K562 (cell line): ENCODE measurements around the gene BIRC3. TPM values are rescaled to one million over a fixed set of nuclear protein-coding genes. Genes with fewer than 3 reads are reported as not detected.

Experiments
- BACH1 ChIP-seq: fragments of 200-800 bp; sonication (Bioruptor generic); IDR thresholded peaks from 2 replicates; pipeline ENCODE4 v1.6.1; 2016; ENCODE audit warnings: missing genetic modification characterization, missing compliant biosample characterization
- CBFA2T3 ChIP-seq: fragments of 450-650 bp; IDR thresholded peaks from 2 replicates; pipeline ENCODE4 v1.6.1; 2017
- GABPA ChIP-seq: fragments of 200-800 bp; sonication (Bioruptor generic); conservative IDR thresholded peaks from 2 replicates; pipeline ENCODE4 v1.6.1; 2016; ENCODE audit warnings: low read depth, missing genetic modification characterization, missing compliant biosample characterization
- HDAC1 ChIP-seq, 2 experiments: fragments of 450-650 bp; IDR thresholded peaks; 2 replicates each; pipeline ENCODE4 v1.6.1; 2016 to 2017; ENCODE audit warnings: inconsistent platforms in 1 of 2, mild to moderate bottlenecking in 1 of 2, moderate library complexity in 1 of 2
- NCOA1 ChIP-seq: fragments of 450-650 bp; IDR thresholded peaks from 2 replicates; pipeline ENCODE4 v1.6.1; 2016; ENCODE audit warnings: low read depth
- NCOA4 ChIP-seq: fragments of 450-650 bp; IDR thresholded peaks from 2 replicates; pipeline ENCODE4 v1.6.1; 2018; ENCODE audit warnings: mild to moderate bottlenecking; ENCODE audit not compliant: partially characterized antibody
- NFXL1 ChIP-seq: fragments of 450-650 bp; formaldehyde crosslinking; IDR thresholded peaks from 2 replicates; pipeline ENCODE4 v1.4.0; 2021; ENCODE audit warnings: mild to moderate bottlenecking
- PHTF2 ChIP-seq: fragments of 250-450 bp; sonication (Bioruptor Pico); IDR thresholded peaks from 2 replicates; pipeline ENCODE4 v1.5.0; 2021; ENCODE audit warnings: mild to moderate bottlenecking
- RBFOX2 ChIP-seq: fragments of 200-400 bp; formaldehyde crosslinking; IDR thresholded peaks from 2 replicates; pipeline ENCODE4 v1.6.1; 2017; ENCODE audit warnings: low read depth, mild to moderate bottlenecking, low read length, moderate library complexity
- SNRNP70 ChIP-seq: fragments of 200-400 bp; formaldehyde crosslinking; optimal IDR thresholded peaks from 2 replicates; pipeline ENCODE3; 2017; ENCODE audit warnings: low read depth, low read length
- ZC3H8 ChIP-seq: fragments of 450-650 bp; IDR thresholded peaks from 2 replicates; pipeline ENCODE4 v1.6.1; 2017
- ZFP1 ChIP-seq: fragments of 450-650 bp; formaldehyde crosslinking; IDR thresholded peaks from 2 replicates; pipeline ENCODE4 v1.4.0; 2020; ENCODE audit warnings: mild to moderate bottlenecking, mixed read lengths
- ZFP30 ChIP-seq: fragments of 250-450 bp; sonication (Bioruptor Pico); IDR thresholded peaks from 2 replicates; pipeline ENCODE4 v1.8.0; 2022; ENCODE audit warnings: moderate library complexity, mild to moderate bottlenecking, inconsistent platforms, borderline replicate concordance
- ZNF316 ChIP-seq: fragments of 450-650 bp; IDR thresholded peaks from 2 replicates; pipeline ENCODE4 v1.6.1; 2016
- polyA plus RNA-seq, 8 experiments: library from polyadenylated mRNA; depleted of rRNA in 4 of 8; stranded (reverse) in 5 of 8; unstranded in 3 of 8; fragments of >200 nt; fragmentation: Nextera tagmentation in 2 of 8; fragmentation: Illumina TruSeq in 1 of 8; extraction: Ambion mirVana in 2 of 8; extraction: Trizol in 1 of 8; gene quantifications; 2 replicates each; pipeline versions ENCODE4 v1.2.1 to v1.2.3, GENCODE V29; 2011 to 2014; ENCODE audit warnings: inconsistent platforms in 1 of 8, missing spikeins in 1 of 8
- total RNA-seq, 7 experiments: library from RNA; depleted of rRNA in 6 of 7; stranded (reverse); fragments of >200 nt in 6 of 7; fragmentation: Illumina TruSeq in 2 of 7; extraction: Trizol in 2 of 7; gene quantifications; 2 replicates each; pipeline versions ENCODE4 v1.2.1 to v1.2.3, GENCODE V29; 2011 to 2021; ENCODE audit warnings: low replicate concordance in 1 of 7
- TF ChIP-seq, protein P1 (sequence below): fragments of 450-650 bp; IDR thresholded peaks from 2 replicates; pipeline ENCODE4 v1.6.1; 2016; ENCODE audit warnings: antibody characterized with exemption
- TF ChIP-seq, protein P2 (sequence below): fragments of 150-350 bp; conservative IDR thresholded peaks from 2 replicates; pipeline ENCODE4 v1.6.1; 2014; ENCODE audit warnings: low read length
- TF ChIP-seq, protein P3 (sequence below): fragments of 250-450 bp; sonication (Bioruptor Pico); IDR thresholded peaks from 2 replicates; pipeline ENCODE4 v1.8.0; 2021; ENCODE audit warnings: mild to moderate bottlenecking, moderate library complexity
- TF ChIP-seq, protein P4 (sequence below): fragments of 250-450 bp; sonication (Bioruptor Pico); IDR thresholded peaks from 2 replicates; pipeline ENCODE4 v1.4.0; 2020; ENCODE audit warnings: borderline replicate concordance
- TF ChIP-seq, protein P5 (sequence below): fragments of 450-650 bp; IDR thresholded peaks from 2 replicates; pipeline ENCODE4 v1.6.1; 2018; ENCODE audit warnings: mild to moderate bottlenecking, low read depth; ENCODE audit not compliant: partially characterized antibody

The BIRC3 gene
- total and polyA plus RNA-seq, 9 of the 15 experiments (the other 6 are each of a cell fraction or from before 2014, with no cell fraction given): 0.08 to 0.42 (median 0.18) TPM

DNA sequence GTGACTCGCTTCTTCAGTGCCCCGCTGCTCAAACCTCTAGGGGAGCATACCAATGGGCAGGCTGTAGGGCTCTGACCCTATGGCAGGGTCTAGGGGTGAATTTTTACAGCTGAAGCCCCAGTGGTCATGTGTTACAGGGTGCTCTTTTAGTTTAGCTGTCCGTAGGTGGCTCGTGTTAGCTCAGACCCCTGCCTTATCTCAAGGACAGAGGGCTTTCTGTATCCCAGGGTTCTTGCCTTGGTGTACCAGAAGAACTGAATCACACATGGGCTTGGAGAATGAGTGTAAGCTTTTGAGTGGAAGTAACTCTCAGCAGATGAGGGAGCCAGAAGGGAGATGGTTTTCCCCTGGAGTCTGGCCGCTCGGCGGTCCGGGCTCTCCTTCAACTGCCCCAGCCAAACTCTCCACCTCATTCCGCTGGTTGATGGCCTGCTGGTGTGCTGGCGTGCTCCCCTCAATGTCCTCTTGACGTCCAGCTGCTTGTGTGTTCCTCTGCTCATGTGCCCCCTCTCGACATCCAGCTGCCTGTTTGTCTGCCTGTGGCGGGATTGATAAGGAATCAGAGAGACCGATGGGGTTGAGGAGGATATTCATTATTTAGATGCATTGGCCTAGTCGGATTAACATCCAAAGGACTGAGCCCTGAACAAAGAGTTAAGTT, 67.3 kb downstream of the BIRC3 start (continued):
- TF ChIP-seq, protein P1, sequence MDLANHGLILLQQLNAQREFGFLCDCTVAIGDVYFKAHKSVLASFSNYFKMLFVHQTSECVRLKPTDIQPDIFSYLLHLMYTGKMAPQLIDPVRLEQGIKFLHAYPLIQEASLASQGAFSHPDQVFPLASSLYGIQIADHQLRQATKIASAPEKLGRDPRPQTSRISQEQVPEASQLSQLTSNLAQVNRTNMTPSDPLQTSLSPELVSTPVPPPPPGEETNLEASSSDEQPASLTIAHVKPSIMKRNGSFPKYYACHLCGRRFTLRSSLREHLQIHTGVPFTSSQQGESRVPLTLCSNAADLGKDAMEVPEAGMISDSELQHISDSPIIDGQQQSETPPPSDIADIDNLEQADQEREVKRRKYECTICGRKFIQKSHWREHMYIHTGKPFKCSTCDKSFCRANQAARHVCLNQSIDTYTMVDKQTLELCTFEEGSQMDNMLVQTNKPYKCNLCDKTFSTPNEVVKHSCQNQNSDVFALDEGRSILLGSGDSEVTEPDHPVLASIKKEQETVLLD: no peak
- TF ChIP-seq RBFOX2: peak; percentile 41; the same call in 1 of the 2 replicates
- no peak for TF ChIP-seq BACH1 (tag)
- no peak for TF ChIP-seq GABPA (tag)
- TF ChIP-seq ZNF316: no peak
- TF ChIP-seq, protein P2, sequence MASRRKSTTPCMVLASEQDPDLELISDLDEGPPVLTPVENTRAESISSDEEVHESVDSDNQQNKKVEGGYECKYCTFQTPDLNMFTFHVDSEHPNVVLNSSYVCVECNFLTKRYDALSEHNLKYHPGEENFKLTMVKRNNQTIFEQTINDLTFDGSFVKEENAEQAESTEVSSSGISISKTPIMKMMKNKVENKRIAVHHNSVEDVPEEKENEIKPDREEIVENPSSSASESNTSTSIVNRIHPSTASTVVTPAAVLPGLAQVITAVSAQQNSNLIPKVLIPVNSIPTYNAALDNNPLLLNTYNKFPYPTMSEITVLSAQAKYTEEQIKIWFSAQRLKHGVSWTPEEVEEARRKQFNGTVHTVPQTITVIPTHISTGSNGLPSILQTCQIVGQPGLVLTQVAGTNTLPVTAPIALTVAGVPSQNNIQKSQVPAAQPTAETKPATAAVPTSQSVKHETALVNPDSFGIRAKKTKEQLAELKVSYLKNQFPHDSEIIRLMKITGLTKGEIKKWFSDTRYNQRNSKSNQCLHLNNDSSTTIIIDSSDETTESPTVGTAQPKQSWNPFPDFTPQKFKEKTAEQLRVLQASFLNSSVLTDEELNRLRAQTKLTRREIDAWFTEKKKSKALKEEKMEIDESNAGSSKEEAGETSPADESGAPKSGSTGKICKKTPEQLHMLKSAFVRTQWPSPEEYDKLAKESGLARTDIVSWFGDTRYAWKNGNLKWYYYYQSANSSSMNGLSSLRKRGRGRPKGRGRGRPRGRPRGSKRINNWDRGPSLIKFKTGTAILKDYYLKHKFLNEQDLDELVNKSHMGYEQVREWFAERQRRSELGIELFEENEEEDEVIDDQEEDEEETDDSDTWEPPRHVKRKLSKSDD: no peak
- TF ChIP-seq, protein P3, sequence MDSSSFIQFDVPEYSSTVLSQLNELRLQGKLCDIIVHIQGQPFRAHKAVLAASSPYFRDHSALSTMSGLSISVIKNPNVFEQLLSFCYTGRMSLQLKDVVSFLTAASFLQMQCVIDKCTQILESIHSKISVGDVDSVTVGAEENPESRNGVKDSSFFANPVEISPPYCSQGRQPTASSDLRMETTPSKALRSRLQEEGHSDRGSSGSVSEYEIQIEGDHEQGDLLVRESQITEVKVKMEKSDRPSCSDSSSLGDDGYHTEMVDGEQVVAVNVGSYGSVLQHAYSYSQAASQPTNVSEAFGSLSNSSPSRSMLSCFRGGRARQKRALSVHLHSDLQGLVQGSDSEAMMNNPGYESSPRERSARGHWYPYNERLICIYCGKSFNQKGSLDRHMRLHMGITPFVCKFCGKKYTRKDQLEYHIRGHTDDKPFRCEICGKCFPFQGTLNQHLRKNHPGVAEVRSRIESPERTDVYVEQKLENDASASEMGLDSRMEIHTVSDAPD (CRISPR knock-in tag): no peak
- TF ChIP-seq NFXL1 (CRISPR knock-in tag): no peak
- no peak for TF ChIP-seq ZFP1
- TF ChIP-seq, protein P4, sequence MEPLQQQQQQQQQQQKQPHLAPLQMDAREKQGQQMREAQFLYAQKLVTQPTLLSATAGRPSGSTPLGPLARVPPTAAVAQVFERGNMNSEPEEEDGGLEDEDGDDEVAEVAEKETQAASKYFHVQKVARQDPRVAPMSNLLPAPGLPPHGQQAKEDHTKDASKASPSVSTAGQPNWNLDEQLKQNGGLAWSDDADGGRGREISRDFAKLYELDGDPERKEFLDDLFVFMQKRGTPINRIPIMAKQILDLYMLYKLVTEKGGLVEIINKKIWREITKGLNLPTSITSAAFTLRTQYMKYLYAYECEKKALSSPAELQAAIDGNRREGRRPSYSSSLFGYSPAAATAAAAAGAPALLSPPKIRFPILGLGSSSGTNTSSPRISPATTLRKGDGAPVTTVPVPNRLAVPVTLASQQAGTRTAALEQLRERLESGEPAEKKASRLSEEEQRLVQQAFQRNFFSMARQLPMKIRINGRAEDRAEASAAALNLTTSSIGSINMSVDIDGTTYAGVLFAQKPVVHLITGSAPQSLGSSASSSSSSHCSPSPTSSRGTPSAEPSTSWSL: no peak
- TF ChIP-seq ZFP30: no peak
- no peak for TF ChIP-seq NCOA1
- no peak for TF ChIP-seq ZC3H8
- TF ChIP-seq SNRNP70: no peak
- no peak for TF ChIP-seq HDAC1 (IDR thresholded peaks at IDR 0.05)
- no peak for TF ChIP-seq PHTF2 (CRISPR knock-in tag)
- TF ChIP-seq, protein P5, sequence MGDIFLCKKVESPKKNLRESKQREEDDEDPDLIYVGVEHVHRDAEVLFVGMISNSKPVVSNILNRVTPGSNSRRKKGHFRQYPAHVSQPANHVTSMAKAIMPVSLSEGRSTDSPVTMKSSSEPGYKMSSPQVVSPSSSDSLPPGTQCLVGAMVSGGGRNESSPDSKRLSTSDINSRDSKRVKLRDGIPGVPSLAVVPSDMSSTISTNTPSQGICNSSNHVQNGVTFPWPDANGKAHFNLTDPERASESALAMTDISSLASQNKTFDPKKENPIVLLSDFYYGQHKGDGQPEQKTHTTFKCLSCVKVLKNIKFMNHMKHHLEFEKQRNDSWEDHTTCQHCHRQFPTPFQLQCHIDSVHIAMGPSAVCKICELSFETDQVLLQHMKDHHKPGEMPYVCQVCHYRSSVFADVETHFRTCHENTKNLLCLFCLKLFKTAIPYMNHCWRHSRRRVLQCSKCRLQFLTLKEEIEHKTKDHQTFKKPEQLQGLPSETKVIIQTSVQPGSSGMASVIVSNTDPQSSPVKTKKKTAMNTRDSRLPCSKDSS: no peak
- peak; percentile 89 for TF ChIP-seq CBFA2T3
- no peak for TF ChIP-seq NCOA4
